Fibroblast of lung (primary cell): ENCODE data around the gene RGS16. TPM values are rescaled to one million over a fixed set of nuclear protein-coding genes. Genes with fewer than 3 reads are reported as not detected.

Experiments
- DNase-seq, 2 donors: peaks; one replicate each; pipeline versions ENCODE4 v3.0.0 to v3.0.0-alpha.2; 2010; ENCODE audit warnings: low read depth in 2 of 2
- H2AFZ ChIP-seq: 2 replicates; pipeline ENCODE4 v1.5.1; 2012; ENCODE audit warnings: low read length, control low read depth, inconsistent platforms
- H3K27ac ChIP-seq: 2 replicates; pipeline ENCODE4 v1.5.1; 2011; ENCODE audit warnings: low read length, control low read depth; ENCODE audit not compliant: insufficient read depth
- H3K27me3 ChIP-seq: 2 replicates; pipeline ENCODE4 v1.5.1; 2011; ENCODE audit warnings: mild to moderate bottlenecking, low read length; ENCODE audit not compliant: control insufficient read depth, insufficient read depth
- H3K36me3 ChIP-seq: 2 replicates; pipeline ENCODE4 v1.5.1; 2011; ENCODE audit warnings: low read length; ENCODE audit not compliant: control insufficient read depth, insufficient read depth
- H3K4me1 ChIP-seq: 2 replicates; pipeline ENCODE4 v1.5.1; 2011; ENCODE audit warnings: low read length; ENCODE audit not compliant: control insufficient read depth, insufficient read depth; ENCODE audit errors: extremely low read depth
- H3K4me2 ChIP-seq: 2 replicates; pipeline ENCODE4 v1.5.1; 2011; ENCODE audit warnings: low read length, control low read depth; ENCODE audit not compliant: insufficient read depth; ENCODE audit errors: extremely low read depth
- H3K4me3 ChIP-seq, 4 experiments: fragments of 200-600 bp in 1 of 4; sonication (generic) in 1 of 4; replicated peaks in 1 of 4; 2 replicates each; pipeline ENCODE4 v1.5.1; 2011 to 2016; ENCODE audit warnings: low read length in 4 of 4, low read depth in 3 of 4, mild to moderate bottlenecking in 3 of 4, control low read depth in 2 of 4, inconsistent platforms in 1 of 4, mixed read lengths in 1 of 4; ENCODE audit not compliant: insufficient read depth in 1 of 4; ENCODE audit errors: control extremely low read depth in 1 of 4
- H3K79me2 ChIP-seq: 2 replicates; pipeline ENCODE4 v1.5.1; 2012; ENCODE audit warnings: mild to moderate bottlenecking, low read length, inconsistent platforms; ENCODE audit not compliant: control insufficient read depth, insufficient read depth
- H3K9ac ChIP-seq: 2 replicates; pipeline ENCODE4 v1.5.1; 2011; ENCODE audit warnings: mild to moderate bottlenecking, low read length, control low read depth; ENCODE audit not compliant: insufficient read depth
- H3K9me3 ChIP-seq: 2 replicates; pipeline ENCODE4 v1.5.1; 2012; ENCODE audit warnings: low read depth, low read length; ENCODE audit not compliant: control insufficient read depth, insufficient read depth
- H4K20me1 ChIP-seq: 2 replicates; pipeline ENCODE4 v1.5.1; 2011; ENCODE audit warnings: low read length; ENCODE audit not compliant: control insufficient read depth, insufficient read depth; ENCODE audit errors: extremely low read depth
- EZH2 ChIP-seq: IDR thresholded peaks from 2 replicates; pipeline ENCODE4 v1.5.1; 2012; ENCODE audit warnings: low read length, control low read depth, mild to moderate bottlenecking; ENCODE audit errors: missing control alignments
- polyA plus RNA-seq, 2 donors: library from polyadenylated mRNA; depleted of rRNA in 1 of 2; stranded (reverse) in 1 of 2; unstranded in 1 of 2; fragments of >200 nt; gene quantifications; 2 replicates each; pipeline ENCODE4 v1.2.1, GENCODE V29; 2011 to 2012; ENCODE audit warnings: missing spikeins in 1 of 2
- total RNA-seq: library from RNA; depleted of rRNA; stranded (reverse); fragments of >200 nt; gene quantifications from 2 replicates; pipeline ENCODE4 v1.2.1, GENCODE V29; 2014
- TF ChIP-seq, protein P1 (sequence below), 2 donors: IDR thresholded peaks in 1 of 2; conservative IDR thresholded peaks in 1 of 2; 1 replicate in 1 of 2; 2 replicates in 1 of 2; pipeline ENCODE4 v1.5.1; 2011 to 2012; ENCODE audit warnings: low read length in 2 of 2, control low read depth in 1 of 2, inconsistent platforms in 1 of 2, low read depth in 1 of 2, mild to moderate bottlenecking in 1 of 2

The RGS16 gene
- total and polyA plus RNA-seq, 2 donors (not counting 1 experiment from before 2014, with no cell fraction given), result 0.17 to 0.33 TPM

DNA sequence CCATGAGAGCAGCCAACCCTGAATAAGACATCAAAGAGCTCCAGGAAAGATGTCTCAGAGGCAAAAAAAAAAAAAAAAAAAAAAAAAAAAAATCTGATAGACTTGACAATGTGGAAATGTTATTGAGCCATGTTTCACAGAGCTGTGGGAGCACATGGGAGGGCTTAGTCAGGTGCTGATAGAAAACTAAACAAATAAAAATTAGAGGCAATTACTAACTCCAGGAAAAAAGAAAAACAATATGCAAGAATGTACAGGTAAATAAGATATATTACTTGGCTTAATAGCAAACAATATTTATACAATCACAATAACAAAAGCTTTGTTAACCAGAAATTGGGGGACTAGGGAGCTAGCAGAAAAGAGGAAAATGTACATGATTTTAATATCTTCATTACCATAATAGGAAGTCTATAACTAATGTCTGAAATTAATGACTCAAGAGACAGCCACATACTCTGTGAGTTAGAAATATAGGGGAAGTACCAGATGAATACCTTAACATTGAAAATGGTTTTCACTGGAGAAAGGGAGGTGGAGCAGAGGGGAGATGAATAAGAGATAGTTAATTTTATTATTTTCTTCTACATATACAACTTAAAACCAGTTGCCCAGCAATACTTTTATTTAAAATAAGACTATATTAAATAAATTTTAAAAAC is 16.9 kb upstream of the RGS16 start:
- no peaks in the 10 kb centered on the region for H3K36me3 ChIP-seq
- no peaks in the 10 kb centered on the region for H3K9me3 ChIP-seq

DNA sequence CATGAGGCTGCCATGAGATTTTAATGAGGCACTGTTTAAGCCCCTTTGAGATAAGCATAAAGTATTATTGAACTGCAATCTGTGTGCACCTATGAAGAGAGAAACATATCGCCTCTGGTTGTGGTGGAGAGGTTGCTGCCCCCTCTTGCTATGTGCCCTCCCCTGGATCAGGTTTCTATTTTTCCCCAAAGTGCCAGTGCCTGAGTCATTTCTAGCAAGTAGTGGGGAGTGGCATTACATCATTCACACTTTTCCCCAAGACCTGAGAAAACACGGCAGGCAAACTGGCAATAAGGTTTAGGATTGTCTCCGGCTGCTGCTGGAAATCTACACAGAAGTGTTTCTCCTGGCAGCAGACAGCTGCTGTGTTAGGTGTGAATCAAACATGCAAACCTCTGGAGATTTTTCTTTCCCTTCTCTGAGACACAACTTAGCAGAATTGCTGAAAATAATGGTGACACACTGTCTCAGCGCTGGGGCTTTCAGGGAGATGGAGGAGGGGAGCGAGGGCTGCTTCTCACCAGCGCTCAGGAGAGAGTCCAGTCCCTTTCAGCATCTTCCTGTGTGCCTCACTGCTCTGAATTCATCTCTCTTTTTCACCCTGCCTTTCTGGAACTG is 13.7 kb upstream of the RGS16 start:
- peak; percentile 32 to 57 for DNase-seq
- TF ChIP-seq, protein P1, sequence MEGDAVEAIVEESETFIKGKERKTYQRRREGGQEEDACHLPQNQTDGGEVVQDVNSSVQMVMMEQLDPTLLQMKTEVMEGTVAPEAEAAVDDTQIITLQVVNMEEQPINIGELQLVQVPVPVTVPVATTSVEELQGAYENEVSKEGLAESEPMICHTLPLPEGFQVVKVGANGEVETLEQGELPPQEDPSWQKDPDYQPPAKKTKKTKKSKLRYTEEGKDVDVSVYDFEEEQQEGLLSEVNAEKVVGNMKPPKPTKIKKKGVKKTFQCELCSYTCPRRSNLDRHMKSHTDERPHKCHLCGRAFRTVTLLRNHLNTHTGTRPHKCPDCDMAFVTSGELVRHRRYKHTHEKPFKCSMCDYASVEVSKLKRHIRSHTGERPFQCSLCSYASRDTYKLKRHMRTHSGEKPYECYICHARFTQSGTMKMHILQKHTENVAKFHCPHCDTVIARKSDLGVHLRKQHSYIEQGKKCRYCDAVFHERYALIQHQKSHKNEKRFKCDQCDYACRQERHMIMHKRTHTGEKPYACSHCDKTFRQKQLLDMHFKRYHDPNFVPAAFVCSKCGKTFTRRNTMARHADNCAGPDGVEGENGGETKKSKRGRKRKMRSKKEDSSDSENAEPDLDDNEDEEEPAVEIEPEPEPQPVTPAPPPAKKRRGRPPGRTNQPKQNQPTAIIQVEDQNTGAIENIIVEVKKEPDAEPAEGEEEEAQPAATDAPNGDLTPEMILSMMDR (conservative IDR thresholded peaks at IDR 0.05 in 1 of 2, IDR thresholded peaks at IDR 0.05 in 1 of 2; ENCODE audit: low read depth in 1 of 2, low read length in 2 of 2), result no peak
- no peak for TF ChIP-seq EZH2
- H3K9ac ChIP-seq, result no peak overlapping the region

More for the DNA sequence above, 16.9 kb upstream of the RGS16 start:
- DNase-seq, result no peak
- Histone ChIP-seq H3K4me2 (no peak overlapping the region), H3K4me1 (no peaks in the 10 kb centered on the region), H4K20me1 (no peaks in the 10 kb centered on the region), H3K79me2 (no peaks in the 10 kb centered on the region), H3K9ac (no peak overlapping the region), H2AFZ (no peak overlapping the region), H3K27me3 (peaks cover 8% of the 10 kb centered on the region), H3K27ac (no peak overlapping the region), H3K4me3 (no peak overlapping the region)
- TF ChIP-seq EZH2, result no peak
- TF ChIP-seq, protein P1 (conservative IDR thresholded peaks at IDR 0.05 in 1 of 2, IDR thresholded peaks at IDR 0.05 in 1 of 2; ENCODE audit: low read depth in 1 of 2, low read length in 2 of 2), result no peak

DNA sequence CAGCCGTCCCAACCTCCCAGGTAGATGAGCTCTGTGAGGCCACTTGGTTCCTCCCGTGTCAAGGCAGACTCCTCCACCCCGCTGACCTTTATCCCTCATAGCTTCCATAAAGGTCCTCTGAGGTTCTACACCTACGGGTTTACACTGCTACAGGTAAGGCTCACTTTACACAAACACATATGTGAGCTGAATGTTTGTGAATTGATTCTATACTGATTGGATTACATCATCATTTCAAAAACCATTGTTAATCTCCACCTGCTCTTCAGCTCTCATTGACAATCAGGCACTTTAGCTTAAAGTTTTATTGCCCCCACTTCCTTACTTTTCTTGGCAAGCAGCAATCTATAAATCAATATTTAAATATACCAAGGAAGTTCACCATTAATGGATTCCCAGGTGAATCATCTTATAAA is 12.8 kb upstream of the RGS16 start:
- DNase-seq, result no peak
- no peak overlapping the region for H2AFZ ChIP-seq
- H3K9ac ChIP-seq, result no peak overlapping the region
- H3K9me3 ChIP-seq, result no peaks in the 10 kb centered on the region
- H3K27me3 ChIP-seq, result peaks cover 12% of the 10 kb centered on the region
- H3K4me1 ChIP-seq, result peaks cover 2% of the 10 kb centered on the region
- no peaks in the 10 kb centered on the region for H3K79me2 ChIP-seq
- no peak overlapping the region for H3K27ac ChIP-seq
- TF ChIP-seq, protein P1 (conservative IDR thresholded peaks at IDR 0.05 in 1 of 2, IDR thresholded peaks at IDR 0.05 in 1 of 2; ENCODE audit: low read depth in 1 of 2, low read length in 2 of 2), result no peak
- no peak for TF ChIP-seq EZH2
- no peak overlapping the region for H3K4me3 ChIP-seq
- no peaks in the 10 kb centered on the region for H3K36me3 ChIP-seq
- no peak overlapping the region for H3K4me2 ChIP-seq
- no peaks in the 10 kb centered on the region for H4K20me1 ChIP-seq

More for the DNA sequence above, 13.7 kb upstream of the RGS16 start:
- H3K79me2 ChIP-seq, result no peaks in the 10 kb centered on the region
- no peak overlapping the region for H3K4me2 ChIP-seq
- no peak overlapping the region for H3K27ac ChIP-seq
- no peaks in the 10 kb centered on the region for H4K20me1 ChIP-seq
- peaks cover 12% of the 10 kb centered on the region for H3K27me3 ChIP-seq
- H2AFZ ChIP-seq, result no peak overlapping the region
- peaks cover 2% of the 10 kb centered on the region for H3K4me1 ChIP-seq
- H3K36me3 ChIP-seq, result no peaks in the 10 kb centered on the region
- H3K9me3 ChIP-seq, result no peaks in the 10 kb centered on the region
- H3K4me3 ChIP-seq, result no peak overlapping the region
